K562 (cell line): ENCODE results near the gene FMNL2. TPM values are rescaled to one million over a fixed set of nuclear protein-coding genes. Genes with fewer than 3 reads are reported as not detected.

ENCODE experiments used
- BCOR ChIP-seq: fragments of 450-650 bp; IDR thresholded peaks from 2 replicates; pipeline ENCODE4 v1.6.1; 2016
- CEBPB ChIP-seq: fragments of 450-650 bp; IDR thresholded peaks from 2 replicates; pipeline ENCODE4 v1.6.1; 2016; ENCODE audit warnings: missing genetic modification characterization, missing compliant biosample characterization
- ESRRA ChIP-seq: fragments of 450-650 bp; IDR thresholded peaks from 2 replicates; pipeline ENCODE4 v1.6.1; 2014; ENCODE audit warnings: low read depth, mild to moderate bottlenecking, moderate library complexity, borderline replicate concordance
- FIP1L1 ChIP-seq: fragments of 200-400 bp; formaldehyde crosslinking; IDR thresholded peaks from 2 replicates; pipeline ENCODE4 v1.6.1; 2018; ENCODE audit warnings: mild to moderate bottlenecking, low read depth, low read length; ENCODE audit not compliant: poor library complexity, severe bottlenecking
- MAFF ChIP-seq: IDR thresholded peaks from 2 replicates; pipeline ENCODE4 v1.6.1; 2012; ENCODE audit warnings: low read length, improper control_type of control experiment
- ZNF165 ChIP-seq: fragments of 250-450 bp; sonication (Bioruptor Pico); IDR thresholded peaks from 2 replicates; pipeline ENCODE4 v1.4.0; 2020; ENCODE audit warnings: borderline replicate concordance
- polyA plus RNA-seq, 8 experiments: library from polyadenylated mRNA; depleted of rRNA in 4 of 8; stranded (reverse) in 5 of 8; unstranded in 3 of 8; fragments of >200 nt; fragmentation: Nextera tagmentation in 2 of 8; fragmentation: Illumina TruSeq in 1 of 8; extraction: Ambion mirVana in 2 of 8; extraction: Trizol in 1 of 8; gene quantifications; 2 replicates each; pipeline versions ENCODE4 v1.2.1 to v1.2.3, GENCODE V29; 2011 to 2014; ENCODE audit warnings: inconsistent platforms in 1 of 8, missing spikeins in 1 of 8
- total RNA-seq, 7 experiments: library from RNA; depleted of rRNA in 6 of 7; stranded (reverse); fragments of >200 nt in 6 of 7; fragmentation: Illumina TruSeq in 2 of 7; extraction: Trizol in 2 of 7; gene quantifications; 2 replicates each; pipeline versions ENCODE4 v1.2.1 to v1.2.3, GENCODE V29; 2011 to 2021; ENCODE audit warnings: low replicate concordance in 1 of 7
- TF ChIP-seq, protein P1 (sequence below): fragments of 200-800 bp; sonication (Bioruptor generic); IDR thresholded peaks from 2 replicates; pipeline ENCODE4 v1.6.1; 2016; ENCODE audit warnings: missing genetic modification characterization, missing compliant biosample characterization

The FMNL2 gene
- total and polyA plus RNA-seq, 9 of the 15 experiments (the other 6 are each of a cell fraction or from before 2014, with no cell fraction given) = 0.15 to 0.49 (median 0.24) TPM; not detected in 1

DNA sequence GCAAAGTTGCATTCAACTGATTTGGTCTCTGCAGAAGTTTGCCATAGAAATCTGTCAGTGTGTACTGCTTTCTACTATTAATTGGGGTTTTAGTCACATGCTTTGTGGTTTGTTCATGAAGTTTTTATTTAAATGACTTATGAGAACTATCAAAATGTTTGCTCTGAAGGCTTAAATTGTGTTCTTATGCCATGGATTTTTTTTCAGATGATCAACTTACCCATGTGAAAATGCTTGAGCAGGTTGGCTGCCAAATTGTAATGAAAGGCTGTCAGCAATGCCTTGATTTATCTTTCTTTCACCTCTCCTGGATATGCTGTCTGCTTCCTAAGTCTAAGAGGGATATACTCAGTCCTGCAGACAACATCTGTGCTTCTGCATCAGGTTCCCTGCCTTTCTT is 50.7 kb downstream of the FMNL2 start (continued):
- TF ChIP-seq, protein P1, sequence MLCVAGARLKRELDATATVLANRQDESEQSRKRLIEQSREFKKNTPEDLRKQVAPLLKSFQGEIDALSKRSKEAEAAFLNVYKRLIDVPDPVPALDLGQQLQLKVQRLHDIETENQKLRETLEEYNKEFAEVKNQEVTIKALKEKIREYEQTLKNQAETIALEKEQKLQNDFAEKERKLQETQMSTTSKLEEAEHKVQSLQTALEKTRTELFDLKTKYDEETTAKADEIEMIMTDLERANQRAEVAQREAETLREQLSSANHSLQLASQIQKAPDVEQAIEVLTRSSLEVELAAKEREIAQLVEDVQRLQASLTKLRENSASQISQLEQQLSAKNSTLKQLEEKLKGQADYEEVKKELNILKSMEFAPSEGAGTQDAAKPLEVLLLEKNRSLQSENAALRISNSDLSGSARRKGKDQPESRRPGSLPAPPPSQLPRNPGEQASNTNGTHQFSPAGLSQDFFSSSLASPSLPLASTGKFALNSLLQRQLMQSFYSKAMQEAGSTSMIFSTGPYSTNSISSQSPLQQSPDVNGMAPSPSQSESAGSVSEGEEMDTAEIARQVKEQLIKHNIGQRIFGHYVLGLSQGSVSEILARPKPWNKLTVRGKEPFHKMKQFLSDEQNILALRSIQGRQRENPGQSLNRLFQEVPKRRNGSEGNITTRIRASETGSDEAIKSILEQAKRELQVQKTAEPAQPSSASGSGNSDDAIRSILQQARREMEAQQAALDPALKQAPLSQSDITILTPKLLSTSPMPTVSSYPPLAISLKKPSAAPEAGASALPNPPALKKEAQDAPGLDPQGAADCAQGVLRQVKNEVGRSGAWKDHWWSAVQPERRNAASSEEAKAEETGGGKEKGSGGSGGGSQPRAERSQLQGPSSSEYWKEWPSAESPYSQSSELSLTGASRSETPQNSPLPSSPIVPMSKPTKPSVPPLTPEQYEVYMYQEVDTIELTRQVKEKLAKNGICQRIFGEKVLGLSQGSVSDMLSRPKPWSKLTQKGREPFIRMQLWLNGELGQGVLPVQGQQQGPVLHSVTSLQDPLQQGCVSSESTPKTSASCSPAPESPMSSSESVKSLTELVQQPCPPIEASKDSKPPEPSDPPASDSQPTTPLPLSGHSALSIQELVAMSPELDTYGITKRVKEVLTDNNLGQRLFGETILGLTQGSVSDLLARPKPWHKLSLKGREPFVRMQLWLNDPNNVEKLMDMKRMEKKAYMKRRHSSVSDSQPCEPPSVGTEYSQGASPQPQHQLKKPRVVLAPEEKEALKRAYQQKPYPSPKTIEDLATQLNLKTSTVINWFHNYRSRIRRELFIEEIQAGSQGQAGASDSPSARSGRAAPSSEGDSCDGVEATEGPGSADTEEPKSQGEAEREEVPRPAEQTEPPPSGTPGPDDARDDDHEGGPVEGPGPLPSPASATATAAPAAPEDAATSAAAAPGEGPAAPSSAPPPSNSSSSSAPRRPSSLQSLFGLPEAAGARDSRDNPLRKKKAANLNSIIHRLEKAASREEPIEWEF (CRISPR knock-in tag) = no peak
- TF ChIP-seq CEBPB (tag) (no peak), ESRRA (no peak), BCOR (no peak), FIP1L1 (no peak), ZNF165 (CRISPR knock-in tag) (no peak), MAFF (no peak)
